Left ventricle myocardium superior (tissue), 1 donor: ENCODE results near the gene NFIC. TPM values are rescaled to one million over a fixed set of nuclear protein-coding genes. Genes with fewer than 3 reads are reported as not detected.

Experiments
- ATAC-seq: fragments of 200-7000 bp; cut with Tn5 transposase; one replicate; pipeline ENCODE4 v1.9.1; 2020; ENCODE audit warnings: mild to moderate bottlenecking, moderate library complexity
- DNase-seq: peaks from one replicate; pipeline ENCODE4 v3.0.0-alpha.2; 2020
- intact Hi-C: fragments of 100-400 bp; cut with micrococcal nuclease; formaldehyde crosslinking; loops from one replicate; pipeline ENCODE4 v1.11.0; 2022
- total RNA-seq: library from RNA; stranded (reverse); fragmentation: NEBNext Ultra II Directional; extraction: Animal tissue kit (Norgen Biotek cat#: 25700); gene quantifications from one replicate; pipeline ENCODE4 v1.2.1, GENCODE V29; 2021
- donor health status: DM: no; HTN: yes; CAD: no; lungs with severe emphysema.

The NFIC gene
- total RNA-seq, 1 donor from 2014 or later = 178 TPM

- DNase-seq (no peak), ATAC-seq (no peak)
- intact Hi-C loops = no loop called here
Measured at GRCh38 chr19:3455393-3455955, 89.1 kb downstream of the NFIC start.

GRCh38 chr19:3455960-3456601 lies 89.7 kb downstream of the NFIC start:
- intact Hi-C loops = no loop called here
- DNase-seq = no peak

GRCh38 chr19:3456925-3457527 lies 90.6 kb downstream of the NFIC start:
- intact Hi-C loops = no loop called here
- no peak for DNase-seq

More at GRCh38 chr19:3455960-3456601, 89.7 kb downstream of the NFIC start:
- ATAC-seq = no peak

DNA sequence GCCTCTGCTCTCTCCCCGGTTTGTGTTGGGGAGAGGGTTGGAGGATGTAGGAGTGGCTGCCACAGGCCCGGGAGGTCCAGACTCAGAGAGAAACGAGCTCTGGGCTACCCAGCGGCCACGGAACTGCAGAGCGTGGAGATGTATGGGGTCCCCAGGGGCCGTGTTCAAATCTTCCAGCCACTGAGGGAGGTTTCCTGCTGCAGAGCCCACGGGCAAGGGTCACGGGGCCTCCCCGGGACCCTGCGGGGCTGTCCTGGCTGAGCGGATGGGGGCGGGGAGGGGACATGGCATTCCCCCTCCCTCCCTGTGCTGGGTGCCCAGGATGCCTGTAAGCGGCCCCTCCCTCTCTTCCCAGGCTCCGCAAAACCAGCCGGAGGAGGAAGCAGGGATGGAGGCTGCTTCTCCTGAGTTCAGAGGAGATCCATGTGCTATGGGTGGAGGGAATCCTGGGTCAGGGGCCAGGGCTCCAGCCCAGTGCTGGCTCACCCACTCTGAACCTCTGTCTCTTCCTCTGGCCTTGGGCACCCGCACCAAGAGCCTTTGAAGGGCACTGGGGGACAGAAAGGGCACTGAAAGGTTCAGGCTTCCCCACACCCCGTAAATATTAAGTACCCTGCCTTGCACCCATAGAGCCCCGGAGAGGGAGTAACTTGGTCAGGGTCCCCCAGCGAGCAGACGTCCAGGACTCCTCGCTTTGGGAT lies 91.3 kb downstream of the NFIC start:
- DNase-seq = no peak
- intact Hi-C loops = no loop called here
- ATAC-seq = peak; percentile 3

More at GRCh38 chr19:3456925-3457527, 90.6 kb downstream of the NFIC start:
- ATAC-seq = no peak

DNA sequence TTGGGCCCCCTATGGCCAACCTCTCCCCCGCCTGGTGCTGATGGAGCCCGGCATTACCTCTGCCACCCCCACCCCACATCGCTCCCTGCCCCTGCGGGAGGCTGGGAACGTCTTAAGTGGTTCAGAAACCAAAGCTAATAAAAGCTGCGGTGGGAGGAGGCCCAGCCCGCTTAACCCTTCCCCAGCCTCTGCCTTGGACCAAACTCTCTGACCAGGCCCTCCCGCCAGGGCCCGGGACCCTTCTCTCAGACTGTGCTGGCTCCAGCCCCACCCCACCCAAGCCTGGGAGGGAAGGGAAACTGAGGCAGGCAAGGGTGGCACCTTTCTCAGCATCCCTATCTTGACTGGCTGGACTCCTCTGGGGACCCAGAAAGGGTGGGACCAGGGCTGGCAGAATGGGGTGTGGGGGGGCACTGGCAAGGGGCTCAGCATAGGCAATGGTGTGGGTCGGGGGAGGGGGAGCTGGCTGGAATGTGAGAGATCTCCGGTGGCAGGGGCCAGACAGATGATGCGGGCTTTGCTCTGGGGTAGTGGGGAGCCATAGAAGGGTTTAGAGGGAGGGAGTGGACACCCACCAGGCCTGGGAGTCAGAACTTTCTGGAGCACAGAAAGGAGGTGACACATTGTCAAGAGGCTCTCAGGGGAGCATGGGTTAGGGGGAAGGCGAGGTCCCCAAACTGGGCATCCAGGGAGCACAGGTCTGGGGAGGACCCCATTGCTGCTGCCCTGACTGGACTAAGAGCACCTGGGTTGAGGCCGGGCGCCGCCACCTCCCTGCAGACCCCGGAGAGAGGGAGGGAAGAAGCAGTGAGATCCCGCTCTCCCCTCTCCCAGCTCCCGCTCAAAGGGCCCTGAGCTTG lies 92.1 kb downstream of the NFIC start:
- DNase-seq = no peak
- intact Hi-C loops = no loop called here
- peak; percentile 52 for ATAC-seq

DNA sequence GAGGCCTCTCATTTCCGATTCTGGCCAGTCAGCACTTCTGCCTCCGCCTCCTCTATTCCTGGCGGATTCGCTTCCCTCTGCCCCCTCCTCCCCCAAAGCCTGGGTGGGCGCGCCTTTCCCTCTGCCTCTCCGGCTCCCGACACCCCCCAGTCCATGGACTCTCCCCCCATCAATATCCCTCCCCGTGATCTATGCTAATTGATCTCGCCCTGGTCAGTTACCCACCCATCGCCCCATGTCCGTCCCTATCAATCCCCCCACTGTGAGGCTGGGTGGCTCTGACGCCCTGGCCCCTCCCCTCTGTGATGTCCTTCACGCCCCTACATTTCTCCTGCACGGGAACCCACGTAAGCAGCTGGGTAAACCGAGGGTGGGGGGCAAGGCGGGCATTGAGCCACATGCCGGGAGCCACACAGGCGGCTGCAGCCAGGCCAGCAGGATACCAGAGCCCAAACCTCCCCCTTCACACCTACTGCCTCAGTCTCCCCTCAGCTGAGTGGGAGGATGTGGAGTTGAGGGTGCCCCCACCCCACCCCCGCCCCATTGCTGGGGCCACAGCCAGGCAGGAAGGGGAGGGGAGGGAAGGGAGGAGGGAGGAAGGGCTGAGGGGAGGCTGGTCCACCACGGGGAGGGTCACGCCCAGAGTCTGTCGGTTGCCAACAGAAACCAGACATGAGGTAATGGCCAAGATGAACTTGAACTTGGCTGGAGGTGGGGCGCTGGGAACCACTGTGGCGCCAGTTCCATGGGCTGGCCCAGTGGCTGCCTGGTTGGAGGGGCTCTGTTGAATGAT lies 92.9 kb downstream of the NFIC start:
- peak; percentile 88 for ATAC-seq
- intact Hi-C loops = no loop called here
- peak; percentile 90 for DNase-seq

DNA sequence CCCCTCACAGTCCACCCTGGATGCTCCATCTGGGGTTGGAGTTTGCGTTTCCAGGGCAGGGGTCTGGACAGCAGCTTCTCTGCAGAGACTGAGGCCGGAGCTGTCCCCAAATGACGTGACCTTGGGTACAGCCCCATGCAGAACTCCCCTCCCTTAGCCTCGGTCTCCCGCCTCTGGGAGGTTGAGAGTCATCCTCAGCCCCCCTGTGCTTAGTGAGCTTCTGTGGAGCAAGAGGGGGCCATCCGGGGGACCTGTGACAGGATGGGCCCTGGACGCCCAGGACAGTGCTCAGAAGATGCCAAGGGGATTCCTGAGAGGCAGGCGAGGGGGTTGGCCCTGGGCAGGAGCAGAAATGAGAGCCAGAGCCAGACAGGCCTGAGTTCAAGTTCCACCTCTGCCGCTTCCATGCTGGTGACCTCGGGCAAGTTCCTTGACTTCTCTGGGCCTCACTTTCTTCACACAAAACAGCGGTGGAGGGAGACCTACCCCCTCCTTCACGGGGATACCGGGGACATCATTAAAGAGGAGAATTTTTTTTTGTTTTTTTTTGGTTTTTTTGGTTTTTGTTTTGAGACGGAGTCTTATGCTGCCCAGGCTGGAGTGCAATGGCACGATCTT lies 93.7 kb downstream of the NFIC start:
- intact Hi-C loops = no loop called here
- DNase-seq (no peak), ATAC-seq (no peak)

GRCh38 chr19:3462991-3463713 lies 96.8 kb downstream of the NFIC start:
- no peak for ATAC-seq
- no peak for DNase-seq
- intact Hi-C loops = no loop called here

- no peak for DNase-seq
- no peak for ATAC-seq
- intact Hi-C loops = no loop called here
Measured at GRCh38 chr19:3463714-3464586, 97.6 kb downstream of the NFIC start.

DNA sequence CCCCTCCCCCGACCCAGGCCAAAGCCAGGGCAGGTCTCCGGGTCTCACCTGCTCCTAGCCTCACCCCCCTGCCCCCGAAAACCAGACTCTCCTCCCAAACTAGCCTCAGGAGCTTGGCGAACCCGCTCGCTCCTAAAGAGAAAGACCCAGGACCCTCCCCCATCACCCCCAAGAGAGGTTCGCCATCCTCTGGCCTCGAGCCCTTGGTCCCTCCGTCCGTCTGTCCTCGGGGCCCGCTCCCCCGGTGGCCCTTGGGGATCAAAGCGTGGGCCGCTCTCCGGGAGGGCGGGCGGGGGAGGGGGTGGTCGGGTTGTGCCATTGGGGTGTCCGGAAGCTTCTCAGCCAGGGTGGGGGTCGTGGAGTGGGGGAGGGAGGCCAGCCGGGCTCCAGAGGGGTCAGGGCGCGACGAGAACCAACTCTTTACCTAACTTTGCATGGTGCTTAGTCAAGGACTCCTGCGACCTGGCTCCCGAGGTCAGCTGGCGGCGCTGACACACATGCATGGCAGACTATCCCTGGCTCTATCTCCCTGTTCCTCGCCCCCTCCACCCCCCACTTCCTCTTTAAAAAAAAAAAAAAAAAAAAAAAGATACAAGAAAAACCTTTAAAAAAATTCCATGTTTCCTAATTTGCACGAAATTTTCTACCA lies 98.3 kb downstream of the NFIC start:
- DNase-seq = no peak
- intact Hi-C loops = no loop called here
- ATAC-seq = no peak

- intact Hi-C loops = no loop called here
- ATAC-seq (peak; percentile 6), DNase-seq (no peak)
Measured at GRCh38 chr19:3465552-3465951, 99.2 kb downstream of the NFIC start.

- no peak for DNase-seq
- ATAC-seq = peak; percentile 61
- intact Hi-C loops = no loop called here
Measured at GRCh38 chr19:3466635-3467034, 100.3 kb downstream of the NFIC start.

- intact Hi-C loops = no loop called here
- no peak for DNase-seq
- no peak for ATAC-seq
Measured at GRCh38 chr19:3467437-3468198, 101.2 kb downstream of the NFIC start.

GRCh38 chr19:3468211-3468610 lies 101.8 kb downstream of the NFIC start:
- intact Hi-C loops = no loop called here
- ATAC-seq (no peak), DNase-seq (no peak)
